ENCODE data around the gene PHF19. TPM values are rescaled to one million over a fixed set of nuclear protein-coding genes. Genes with fewer than 3 reads are reported as not detected.

The PHF19 gene
- total RNA-seq, 1 experiment from 2014 or later, result 66.8 TPM

DNA sequence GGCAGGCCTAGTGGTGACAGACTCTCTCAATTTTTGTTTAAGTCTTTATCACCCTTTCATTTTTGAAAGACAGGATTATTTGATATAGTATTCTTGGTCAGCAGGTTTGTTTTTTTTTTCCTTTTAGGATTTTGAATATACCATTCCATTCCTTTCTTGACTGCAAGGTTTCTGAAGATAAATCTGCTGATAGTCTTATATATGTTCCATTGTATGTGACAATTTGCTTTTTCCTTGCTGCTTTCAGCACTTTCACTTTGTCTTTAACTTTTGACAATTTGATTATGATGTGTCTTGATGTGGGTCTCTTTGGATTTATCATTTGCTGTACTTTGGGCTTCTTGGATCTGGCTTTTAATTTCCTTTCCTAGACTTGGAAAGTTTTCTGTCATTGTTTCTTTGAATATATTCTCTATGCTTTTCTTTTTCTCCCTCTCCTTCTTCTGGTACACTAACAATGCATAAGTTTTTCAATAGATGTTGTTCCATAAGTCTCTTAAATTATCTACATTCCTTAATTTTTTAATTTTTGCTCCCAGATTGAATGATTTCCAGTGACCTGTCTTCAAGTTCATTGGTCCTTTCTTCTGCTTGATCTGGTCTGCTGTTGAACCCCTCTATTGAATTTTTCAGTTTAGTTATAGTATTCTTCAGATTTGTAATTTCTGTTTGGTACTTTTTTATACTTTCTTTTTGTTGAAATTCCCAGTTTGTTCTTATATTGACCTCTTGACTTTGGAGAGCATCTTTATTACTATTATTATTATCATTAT is 69.2 kb downstream of the PHF19 start:
- no peak overlapping the region for H2AK5ac ChIP-seq (ENCODE audit: insufficient read length, low read length)
- H3K4me1 ChIP-seq (ENCODE audit: insufficient read depth, low read length), result no peaks in the 10 kb centered on the region
- Mint-ChIP-seq H3K27me3 (ENCODE audit: low read depth) (no peaks in the 10 kb centered on the region; the same call in 1 of the 2 replicates), H3K36me3 (ENCODE audit: insufficient read depth in 1 of 3, low read depth in 3 of 3) (peaks cover 17 to 34% (median 30%) of the 10 kb centered on the region in 3 experiments), H3K9me3 (peaks cover 41 to 47% of the 10 kb centered on the region in 2 experiments), H3K4me3 (no peak overlapping the region), H3K4me1 (no peaks in the 10 kb centered on the region), H3K27ac (no peak overlapping the region)
- no peak overlapping the region for H4K91ac ChIP-seq (ENCODE audit: insufficient read length, low read depth, low read length)
- H4K20me1 ChIP-seq (ENCODE audit: control insufficient read depth, insufficient read depth, insufficient read length), result no peaks in the 10 kb centered on the region
- no peak overlapping the region for H2AFZ ChIP-seq (ENCODE audit: low read length)
- H3K18ac ChIP-seq (ENCODE audit: insufficient read length, low read depth, low read length), result no peak overlapping the region
- H2BK120ac ChIP-seq (ENCODE audit: low read depth, low read length, poor library complexity, severe bottlenecking), result no peak overlapping the region
- H3K27ac ChIP-seq (ENCODE audit: insufficient read length, low read depth, low read length), result no peak overlapping the region
- H3T11ph ChIP-seq (ENCODE audit: low read length), result no peak overlapping the region
- no peak overlapping the region for H3K14ac ChIP-seq (ENCODE audit: insufficient read depth, low read length)
- H3K23ac ChIP-seq (ENCODE audit: insufficient read length, low read depth, low read length), result no peak overlapping the region
- no peaks in the 10 kb centered on the region for H3K23me2 ChIP-seq (ENCODE audit: insufficient read length, low read depth, low read length, poor library complexity, severe bottlenecking)
- DNase-seq, result no peak
- H2BK15ac ChIP-seq (ENCODE audit: low read depth, low read length), result no peak overlapping the region
- H3K4me2 ChIP-seq (ENCODE audit: insufficient read depth, insufficient read length, low read length), result no peak overlapping the region
- no peaks in the 10 kb centered on the region for H3K79me1 ChIP-seq (ENCODE audit: insufficient read depth, low read depth, low read length, poor library complexity, severe bottlenecking)
- H3K4ac ChIP-seq (ENCODE audit: low read depth, low read length), result no peak overlapping the region
- no peak overlapping the region for H4K8ac ChIP-seq (replicated peaks; ENCODE audit: insufficient read length, low read depth, low read length)
- H2BK12ac ChIP-seq (ENCODE audit: insufficient read length, low read depth, low read length), result no peak overlapping the region
- no peaks in the 10 kb centered on the region for H3K27me3 ChIP-seq (ENCODE audit: insufficient read depth, low read length)
- no peak for TF ChIP-seq CTCF (conservative IDR thresholded peaks at IDR 0.05)
- no peak overlapping the region for H3K56ac ChIP-seq (ENCODE audit: insufficient read length, low read depth, low read length)
- H3K9me3 ChIP-seq (ENCODE audit: control insufficient read depth, low read depth, low read length), result peaks cover 5% of the 10 kb centered on the region
- no peaks in the 10 kb centered on the region for H3K79me2 ChIP-seq (ENCODE audit: insufficient read depth, low read length)
- no peak overlapping the region for H2BK5ac ChIP-seq (ENCODE audit: insufficient read length, low read length)
- no peak overlapping the region for H4K5ac ChIP-seq (ENCODE audit: insufficient read length, low read depth, low read length)
- no peak overlapping the region for H2BK20ac ChIP-seq (ENCODE audit: low read depth, low read length, poor library complexity, severe bottlenecking)
- H3K9ac ChIP-seq (ENCODE audit: extremely low read depth, insufficient read length, low read length), result no peak overlapping the region

Other genes with a start within 250 kb of the PHF19 start
- 0.94 and 0.99 TPM in 2 replicates for gene MEGF9, start 162.7 kb downstream of the PHF19 start, total RNA-seq (2021)
- gene FBXW2, start 83.8 kb downstream of the PHF19 start, total RNA-seq (2021), result 60.9 and 62.1 TPM in 2 replicates
- 64.9 and 68.9 TPM in 2 replicates for gene PSMD5, start 34.3 kb downstream of the PHF19 start, total RNA-seq (2021)
- gene TRAF1, start 49.6 kb upstream of the PHF19 start, total RNA-seq (2021), result 1.4 and 1.5 TPM in 2 replicates
- gene C5, start 173.1 kb upstream of the PHF19 start, total RNA-seq (2021), result 0.20 and 0.74 TPM in 2 replicates
- gene CNTRL, start 197.8 kb upstream of the PHF19 start, total RNA-seq (2021), result 11.6 and 14.2 TPM in 2 replicates

Measured in H9 (cell line).